Hepatocyte (in vitro differentiated cells): Measurements from ENCODE around the gene LRRC51. TPM values are rescaled to one million over a fixed set of nuclear protein-coding genes. Genes with fewer than 3 reads are reported as not detected.

Experiments used
- DNase-seq: peaks from one replicate; pipeline ENCODE4 v3.0.0-alpha.2; 2016; ENCODE audit warnings: low spot score
- H2AFZ ChIP-seq: fragments of 200-600 bp; sonication (generic); 2 replicates; pipeline ENCODE4 v1.6.0; 2016; ENCODE audit warnings: antibody characterized with exemption, mild to moderate bottlenecking
- H3K27ac ChIP-seq: fragments of 200-600 bp; sonication (generic); 2 replicates; pipeline ENCODE4 v1.5.1; 2016; ENCODE audit warnings: mild to moderate bottlenecking
- H3K27me3 ChIP-seq: fragments of 200-600 bp; sonication (generic); 2 replicates; pipeline ENCODE4 v1.6.1; 2016
- H3K36me3 ChIP-seq: fragments of 200-600 bp; sonication (generic); replicated peaks from 2 replicates; pipeline ENCODE4 v1.5.1; 2016; ENCODE audit warnings: low read depth; ENCODE audit not compliant: insufficient read depth
- H3K4me1 ChIP-seq: fragments of 200-600 bp; sonication (generic); 2 replicates; pipeline ENCODE4 v1.5.1; 2016; ENCODE audit warnings: mild to moderate bottlenecking, moderate library complexity; ENCODE audit not compliant: insufficient read depth
- H3K4me2 ChIP-seq: fragments of 200-600 bp; sonication (generic); 2 replicates; pipeline ENCODE4 v1.6.0; 2016
- H3K4me3 ChIP-seq: fragments of 200-600 bp; sonication (generic); 2 replicates; pipeline ENCODE4 v1.5.1; 2016; ENCODE audit warnings: mild to moderate bottlenecking
- H3K79me2 ChIP-seq: fragments of 200-600 bp; sonication (generic); 2 replicates; pipeline ENCODE4 v1.6.0; 2017; ENCODE audit warnings: mild to moderate bottlenecking
- H3K9me2 ChIP-seq: fragments of 200-600 bp; sonication (generic); replicated peaks from 2 replicates; pipeline ENCODE4 v1.6.0; 2017; ENCODE audit warnings: mild to moderate bottlenecking; ENCODE audit not compliant: insufficient read depth
- H3K9me3 ChIP-seq: fragments of 200-600 bp; sonication (generic); 2 replicates; pipeline ENCODE4 v1.5.1; 2016; ENCODE audit warnings: low read depth, mild to moderate bottlenecking
- H4K20me1 ChIP-seq: fragments of 200-600 bp; sonication (generic); 2 replicates; pipeline ENCODE4 v1.6.0; 2016; ENCODE audit warnings: mild to moderate bottlenecking; ENCODE audit not compliant: insufficient read depth, poor library complexity, severe bottlenecking
- EZH2 ChIP-seq: fragments of 200-600 bp; sonication (generic); IDR thresholded peaks from 2 replicates; pipeline ENCODE4 v1.6.1; 2016; ENCODE audit warnings: antibody characterized with exemption, mild to moderate bottlenecking, borderline replicate concordance
- EZH2phosphoT487 ChIP-seq: fragments of 200-600 bp; sonication (generic); IDR thresholded peaks from one replicate; pipeline ENCODE4 v1.6.1; 2018; ENCODE audit warnings: antibody characterized with exemption, mild to moderate bottlenecking, low read depth, moderate library complexity; ENCODE audit not compliant: unreplicated experiment, severe bottlenecking
- WGBS: methylation state at CpG from one replicate; pipeline ENCODE4 v1.1.6; 2016; ENCODE audit warnings: low lambda C conversion rate; ENCODE audit errors: missing lambda C conversion rate; 5-methylcytosine and 5-hydroxymethylcytosine counted together
- polyA plus RNA-seq: library from polyadenylated mRNA; unstranded; fragments of >200 nt; fragmentation: Nextera tagmentation; extraction: Ambion mirVana; gene quantifications from 2 replicates; pipeline ENCODE4 v1.2.1, GENCODE V29; 2016
- total RNA-seq: library from RNA; depleted of rRNA; stranded (reverse); fragments of >200 nt; gene quantifications from 2 replicates; pipeline ENCODE4 v1.2.3, GENCODE V29; 2014
- TF ChIP-seq, protein P1 (sequence below): fragments of 200-600 bp; sonication (generic); IDR thresholded peaks from 2 replicates; pipeline ENCODE4 v1.5.1; 2016; ENCODE audit warnings: antibody characterized with exemption, mild to moderate bottlenecking; ENCODE audit not compliant: poor library complexity

Gene LRRC51
- total and polyA plus RNA-seq, 2 experiments from 2014 or later = 2.1 to 3.7 TPM

DNA sequence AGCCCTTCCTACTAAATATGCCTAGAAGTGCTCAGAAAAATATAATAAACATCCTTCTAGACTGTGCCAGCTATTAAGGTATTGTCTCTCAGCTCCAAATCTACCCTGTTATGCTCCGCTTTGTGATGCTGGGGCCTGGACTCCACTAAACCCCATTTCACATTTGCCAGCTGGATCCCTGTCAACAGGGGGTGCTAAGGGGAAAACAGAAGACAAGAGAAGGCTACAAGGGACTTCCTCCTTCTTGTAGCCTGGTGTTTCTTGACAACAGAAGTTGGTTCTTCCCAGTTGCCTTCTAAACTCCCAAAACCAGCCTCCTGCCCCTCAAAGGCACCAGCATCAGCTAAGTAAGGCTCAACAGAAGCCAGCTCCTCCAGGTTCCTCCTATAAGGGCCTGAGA is 5.5 kb upstream of the LRRC51 start:
- Histone ChIP-seq H3K27me3 (no peaks in the 10 kb centered on the region), H3K36me3 (no peaks in the 10 kb centered on the region), H2AFZ (no peak overlapping the region), H3K4me1 (peaks cover 21% of the 10 kb centered on the region), H3K9me2 (no peaks in the 10 kb centered on the region), H4K20me1 (no peaks in the 10 kb centered on the region), H3K4me3 (no peak overlapping the region), H3K79me2 (peaks cover 95% of the 10 kb centered on the region), H3K4me2 (no peak overlapping the region), H3K9me3 (no peaks in the 10 kb centered on the region), H3K27ac (no peak overlapping the region)
- 100% methylated on average over 1 of the region's 1 CpG for WGBS
- TF ChIP-seq EZH2phosphoT487 (no peak), EZH2 (no peak)
- TF ChIP-seq, protein P1, sequence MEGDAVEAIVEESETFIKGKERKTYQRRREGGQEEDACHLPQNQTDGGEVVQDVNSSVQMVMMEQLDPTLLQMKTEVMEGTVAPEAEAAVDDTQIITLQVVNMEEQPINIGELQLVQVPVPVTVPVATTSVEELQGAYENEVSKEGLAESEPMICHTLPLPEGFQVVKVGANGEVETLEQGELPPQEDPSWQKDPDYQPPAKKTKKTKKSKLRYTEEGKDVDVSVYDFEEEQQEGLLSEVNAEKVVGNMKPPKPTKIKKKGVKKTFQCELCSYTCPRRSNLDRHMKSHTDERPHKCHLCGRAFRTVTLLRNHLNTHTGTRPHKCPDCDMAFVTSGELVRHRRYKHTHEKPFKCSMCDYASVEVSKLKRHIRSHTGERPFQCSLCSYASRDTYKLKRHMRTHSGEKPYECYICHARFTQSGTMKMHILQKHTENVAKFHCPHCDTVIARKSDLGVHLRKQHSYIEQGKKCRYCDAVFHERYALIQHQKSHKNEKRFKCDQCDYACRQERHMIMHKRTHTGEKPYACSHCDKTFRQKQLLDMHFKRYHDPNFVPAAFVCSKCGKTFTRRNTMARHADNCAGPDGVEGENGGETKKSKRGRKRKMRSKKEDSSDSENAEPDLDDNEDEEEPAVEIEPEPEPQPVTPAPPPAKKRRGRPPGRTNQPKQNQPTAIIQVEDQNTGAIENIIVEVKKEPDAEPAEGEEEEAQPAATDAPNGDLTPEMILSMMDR = no peak
- no peak for DNase-seq

- no peaks in the 10 kb centered on the region for H3K36me3 ChIP-seq
- no peaks in the 10 kb centered on the region for H3K27me3 ChIP-seq
- DNase-seq = no peak
- no peak overlapping the region for H3K4me3 ChIP-seq
- no peak overlapping the region for H3K27ac ChIP-seq
- 78% methylated on average over 4 of the region's 4 CpGs for WGBS
- no peak overlapping the region for H2AFZ ChIP-seq
- peaks cover 15% of the 10 kb centered on the region for H3K4me1 ChIP-seq
- TF ChIP-seq, protein P1 = no peak
- no peak for TF ChIP-seq EZH2phosphoT487
- no peak for TF ChIP-seq EZH2
- no peaks in the 10 kb centered on the region for H4K20me1 ChIP-seq
- no peaks in the 10 kb centered on the region for H3K9me2 ChIP-seq
- H3K4me2 ChIP-seq = no peak overlapping the region
- H3K79me2 ChIP-seq = peaks cover 89% of the 10 kb centered on the region
- no peaks in the 10 kb centered on the region for H3K9me3 ChIP-seq
These were observed 4.9 kb upstream of the LRRC51 start for GRCh38 chr11:72075756-72076155.

DNA sequence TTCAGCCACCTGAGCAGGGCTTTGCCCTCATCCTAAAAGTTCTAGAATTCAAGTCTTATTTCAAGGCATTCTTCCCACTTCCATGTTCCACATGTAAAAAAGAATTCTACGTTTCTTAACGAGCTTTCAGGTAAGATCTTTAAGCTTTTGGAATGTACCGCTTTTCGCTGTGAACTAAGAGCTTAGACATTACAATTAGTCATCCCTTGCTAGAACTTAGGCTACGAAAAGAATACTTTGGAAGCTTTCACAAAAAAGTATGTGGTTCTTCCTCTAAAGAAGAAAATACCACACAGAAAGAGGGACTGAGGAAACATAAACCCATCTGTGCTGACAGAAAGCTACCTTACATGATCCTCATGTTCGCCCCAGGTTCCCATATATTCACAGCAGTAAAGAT is 2.2 kb upstream of the LRRC51 start:
- H3K27me3 ChIP-seq = no peaks in the 10 kb centered on the region
- no peak overlapping the region for H2AFZ ChIP-seq
- peak overlapping the region; percentile 47 for H3K27ac ChIP-seq
- TF ChIP-seq EZH2phosphoT487 (no peak), EZH2 (no peak)
- TF ChIP-seq, protein P1 = no peak
- no peak overlapping the region for H3K4me3 ChIP-seq
- no peaks in the 10 kb centered on the region for H4K20me1 ChIP-seq
- H3K36me3 ChIP-seq = no peaks in the 10 kb centered on the region
- H3K79me2 ChIP-seq = peaks cover 64% of the 10 kb centered on the region
- H3K4me2 ChIP-seq = peak overlapping the region; percentile 90
- H3K9me2 ChIP-seq = no peaks in the 10 kb centered on the region
- H3K4me1 ChIP-seq = peaks cover 14% of the 10 kb centered on the region
- 75% methylated on average over 6 of the region's 6 CpGs for WGBS
- no peaks in the 10 kb centered on the region for H3K9me3 ChIP-seq
- DNase-seq = no peak
